PC-9 (cell line): Measurements from ENCODE around the gene LDLRAD3. TPM values are rescaled to one million over a fixed set of nuclear protein-coding genes. Genes with fewer than 3 reads are reported as not detected.

Experiments
- BruUV-seq: library from RNA; stranded (reverse); fragments of 400-500 nt; replicated peaks from 2 replicates; lab custom pipeline; 2021; lab: Mats Ljungman, UMichigan
- CTCF ChIA-PET: fragments of 300-600 bp; sonication (Branson Sonifier 250); formaldehyde crosslinking; loops from one replicate; lab custom pipeline; 2022; ENCODE audit warnings: antibody characterized with exemption; lab: Charles Lee
- POLR2A ChIA-PET: fragments of 300-600 bp; sonication (Branson Sonifier 250); formaldehyde crosslinking; loops from one replicate; lab custom pipeline; 2022; ENCODE audit warnings: antibody characterized with exemption; ENCODE audit not compliant: unreplicated experiment; lab: Charles Lee
- DNase-seq, 2 experiments: peaks; one replicate each; pipeline versions ENCODE4 v3.0.0 to v3.0.0-alpha.2; 2015 to 2022; ENCODE audit warnings: mixed read lengths in 1 of 2
- H2AFZ ChIP-seq: fragments of 200-600 bp; sonication (generic); 2 replicates; pipeline ENCODE4 v1.8.1; 2017; ENCODE audit warnings: antibody characterized with exemption
- H3F3A ChIP-seq: fragments of 200-600 bp; sonication (generic); 2 replicates; pipeline ENCODE4 v1.8.1; 2017; ENCODE audit warnings: antibody characterized with exemption, mild to moderate bottlenecking, low read depth; ENCODE audit not compliant: insufficient read depth
- H3K27ac ChIP-seq: fragments of 200-600 bp; sonication (generic); 2 replicates; pipeline ENCODE4 v1.6.1; 2016; ENCODE audit warnings: mixed run types
- H3K27me3 ChIP-seq: fragments of 200-600 bp; sonication (generic); 2 replicates; pipeline ENCODE4 v1.6.1; 2016; ENCODE audit warnings: low read depth, mixed run types; ENCODE audit not compliant: insufficient read depth
- H3K36me3 ChIP-seq: fragments of 200-600 bp; sonication (generic); 2 replicates; pipeline ENCODE4 v1.6.1; 2016; ENCODE audit warnings: low read depth, mixed run types
- H3K4me1 ChIP-seq: fragments of 200-600 bp; sonication (generic); replicated peaks from 2 replicates; pipeline ENCODE4 v1.6.1; 2016; ENCODE audit warnings: mixed run types; ENCODE audit not compliant: insufficient read depth
- H3K4me2 ChIP-seq: fragments of 200-600 bp; sonication (generic); 2 replicates; pipeline ENCODE4 v1.6.1; 2017; ENCODE audit warnings: mixed run types
- H3K4me3 ChIP-seq: fragments of 200-600 bp; sonication (generic); 2 replicates; pipeline ENCODE4 v1.6.1; 2016; ENCODE audit warnings: mixed run types
- H3K79me2 ChIP-seq: fragments of 200-600 bp; sonication (generic); 2 replicates; pipeline ENCODE4 v1.6.1; 2017; ENCODE audit warnings: low read depth, mixed run types
- H3K9me2 ChIP-seq: fragments of 200-600 bp; sonication (generic); 2 replicates; pipeline ENCODE4 v1.8.1; 2017; ENCODE audit warnings: mild to moderate bottlenecking; ENCODE audit not compliant: insufficient read depth
- H3K9me3 ChIP-seq: fragments of 200-600 bp; sonication (generic); 2 replicates; pipeline ENCODE4 v1.8.1; 2016; ENCODE audit warnings: low read depth; ENCODE audit not compliant: insufficient read depth
- H4K20me1 ChIP-seq: fragments of 200-600 bp; sonication (generic); 2 replicates; pipeline ENCODE4 v1.8.1; 2017; ENCODE audit not compliant: insufficient read depth
- EZH2 ChIP-seq: fragments of 200-600 bp; sonication (generic); IDR thresholded peaks from 2 replicates; pipeline ENCODE4 v1.8.0; 2017; ENCODE audit warnings: antibody characterized with exemption, low read depth
- intact Hi-C: fragments of 100-400 bp; cut with micrococcal nuclease; formaldehyde crosslinking; loops from one replicate; pipeline ENCODE4 v1.10.0; 2022; ENCODE audit not compliant: unreplicated experiment
- total RNA-seq: library from RNA; stranded (reverse); gene quantifications from 2 replicates; pipeline ENCODE4 v1.2.3, GENCODE V29; 2021
- TF ChIP-seq, protein P1 (sequence below): fragments of 200-600 bp; sonication (generic); conservative IDR thresholded peaks from 2 replicates; pipeline ENCODE4 v1.6.1; 2017; ENCODE audit warnings: mixed run types, antibody characterized with exemption, mild to moderate bottlenecking, moderate library complexity

LDLRAD3 gene
- total RNA-seq, 1 experiment from 2014 or later: 15.9 TPM

- TF ChIP-seq, protein P1, sequence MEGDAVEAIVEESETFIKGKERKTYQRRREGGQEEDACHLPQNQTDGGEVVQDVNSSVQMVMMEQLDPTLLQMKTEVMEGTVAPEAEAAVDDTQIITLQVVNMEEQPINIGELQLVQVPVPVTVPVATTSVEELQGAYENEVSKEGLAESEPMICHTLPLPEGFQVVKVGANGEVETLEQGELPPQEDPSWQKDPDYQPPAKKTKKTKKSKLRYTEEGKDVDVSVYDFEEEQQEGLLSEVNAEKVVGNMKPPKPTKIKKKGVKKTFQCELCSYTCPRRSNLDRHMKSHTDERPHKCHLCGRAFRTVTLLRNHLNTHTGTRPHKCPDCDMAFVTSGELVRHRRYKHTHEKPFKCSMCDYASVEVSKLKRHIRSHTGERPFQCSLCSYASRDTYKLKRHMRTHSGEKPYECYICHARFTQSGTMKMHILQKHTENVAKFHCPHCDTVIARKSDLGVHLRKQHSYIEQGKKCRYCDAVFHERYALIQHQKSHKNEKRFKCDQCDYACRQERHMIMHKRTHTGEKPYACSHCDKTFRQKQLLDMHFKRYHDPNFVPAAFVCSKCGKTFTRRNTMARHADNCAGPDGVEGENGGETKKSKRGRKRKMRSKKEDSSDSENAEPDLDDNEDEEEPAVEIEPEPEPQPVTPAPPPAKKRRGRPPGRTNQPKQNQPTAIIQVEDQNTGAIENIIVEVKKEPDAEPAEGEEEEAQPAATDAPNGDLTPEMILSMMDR: no peak
- TF ChIP-seq EZH2: no peak
- no peaks in the 10 kb centered on the region for H3K4me1 ChIP-seq
- H3K4me2 ChIP-seq: no peak overlapping the region
- no peaks in the 10 kb centered on the region for H3K27me3 ChIP-seq
- H3K9me3 ChIP-seq: no peaks in the 10 kb centered on the region
- no peak overlapping the region for H3K4me3 ChIP-seq
- intact Hi-C loops: no loop called here
- no peaks in the 10 kb centered on the region for H3F3A ChIP-seq
- no peak overlapping the region for H2AFZ ChIP-seq
- no peaks in the 10 kb centered on the region; the same call in 1 of the 2 replicates for H3K9me2 ChIP-seq
- ChIA-PET CTCF (no interaction called here), POLR2A (no interaction called here)
- H3K36me3 ChIP-seq: no peaks in the 10 kb centered on the region
- no peak for DNase-seq
- BruUV-seq: no TSS peak
- no peak overlapping the region for H3K27ac ChIP-seq
- no peaks in the 10 kb centered on the region for H3K79me2 ChIP-seq
- no peaks in the 10 kb centered on the region for H4K20me1 ChIP-seq
These were observed 295.0 kb downstream of the LDLRAD3 start for GRCh38 chr11:36238881-36239280.

DNA sequence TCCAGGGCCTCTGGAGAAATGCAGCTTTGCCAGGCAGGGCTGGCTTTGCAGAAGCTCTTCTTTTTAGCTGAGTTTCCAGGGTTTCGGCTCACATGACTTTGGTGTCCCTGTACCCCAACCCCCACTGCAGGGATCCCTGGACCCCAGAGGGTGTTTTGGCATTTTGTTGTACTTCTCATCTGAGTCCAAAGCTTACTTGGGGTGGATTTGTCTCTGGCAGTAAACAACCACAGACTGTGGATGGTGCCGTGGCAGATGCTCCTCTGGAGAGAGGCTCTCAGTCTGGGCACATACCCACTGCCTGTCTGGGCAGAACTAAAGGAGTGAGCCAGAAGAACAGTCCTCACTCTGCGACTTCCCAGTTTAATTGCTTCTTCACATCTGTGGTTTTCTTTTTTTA, 295.8 kb downstream of the LDLRAD3 start:
- Histone ChIP-seq H3K4me2 (no peak overlapping the region), H3F3A (no peaks in the 10 kb centered on the region), H3K9me2 (no peaks in the 10 kb centered on the region; the same call in 1 of the 2 replicates), H3K27me3 (no peaks in the 10 kb centered on the region), H3K4me1 (no peaks in the 10 kb centered on the region), H2AFZ (no peak overlapping the region), H3K4me3 (no peak overlapping the region), H3K79me2 (no peaks in the 10 kb centered on the region), H4K20me1 (no peaks in the 10 kb centered on the region), H3K36me3 (no peaks in the 10 kb centered on the region), H3K9me3 (no peaks in the 10 kb centered on the region), H3K27ac (no peak overlapping the region)
- intact Hi-C loops: no loop called here
- ChIA-PET POLR2A (no interaction called here), CTCF (no interaction called here)
- DNase-seq: no peak
- no peak for TF ChIP-seq EZH2
- TF ChIP-seq, protein P1: no peak
- no TSS peak for BruUV-seq

DNA sequence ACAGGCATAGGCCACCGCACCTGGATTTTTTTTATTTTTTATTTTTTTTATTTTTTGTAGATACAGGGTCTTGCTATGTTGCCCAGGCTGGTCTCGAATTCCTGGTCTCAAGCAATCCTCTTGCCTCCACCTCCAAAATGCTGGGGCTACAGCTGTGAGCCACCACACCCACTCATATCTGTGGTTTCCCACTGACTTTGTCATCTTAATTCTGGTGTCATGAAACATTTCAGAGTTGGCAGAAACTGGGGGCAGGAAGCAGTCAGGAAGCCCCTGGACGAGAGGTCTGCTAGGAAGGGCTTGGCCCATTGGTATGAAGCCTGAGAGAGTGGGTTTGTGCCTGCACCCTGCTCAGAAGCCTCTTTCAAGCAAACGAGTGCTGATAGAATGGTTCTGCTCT, 296.3 kb downstream of the LDLRAD3 start:
- TF ChIP-seq, protein P1: no peak
- TF ChIP-seq EZH2: no peak
- H3K4me3 ChIP-seq: no peak overlapping the region
- H3K36me3 ChIP-seq: no peaks in the 10 kb centered on the region
- ChIA-PET POLR2A (no interaction called here), CTCF (no interaction called here)
- intact Hi-C loops: no loop called here
- H3F3A ChIP-seq: no peaks in the 10 kb centered on the region
- no peak for DNase-seq
- no TSS peak for BruUV-seq
- H3K27ac ChIP-seq: no peak overlapping the region
- H3K9me3 ChIP-seq: no peaks in the 10 kb centered on the region
- H3K79me2 ChIP-seq: no peaks in the 10 kb centered on the region
- H3K27me3 ChIP-seq: no peaks in the 10 kb centered on the region
- H4K20me1 ChIP-seq: no peaks in the 10 kb centered on the region
- H3K4me2 ChIP-seq: no peak overlapping the region
- no peaks in the 10 kb centered on the region for H3K4me1 ChIP-seq
- no peaks in the 10 kb centered on the region for H3K9me2 ChIP-seq
- no peak overlapping the region for H2AFZ ChIP-seq
